Activated T-cell treated with anti-CD3 and anti-CD28 coated beads for 1 hour (primary cell): ENCODE data around the gene DAG1.

Experiments
- DNase-seq: peaks from one replicate; pipeline ENCODE4 v3.0.0-alpha.2; 2020; ENCODE audit warnings: low read depth

DAG1 gene

GRCh38 chr3:49554633-49555265, 84.7 kb downstream of the DAG1 start:
- peak; percentile 49 for DNase-seq

- DNase-seq: no peak
Observed at GRCh38 chr3:49556500-49557275, 86.6 kb downstream of the DAG1 start.

GRCh38 chr3:49563040-49563578, 93.0 kb downstream of the DAG1 start:
- DNase-seq: no peak

GRCh38 chr3:49563766-49564165, 93.7 kb downstream of the DAG1 start:
- no peak for DNase-seq

- no peak for DNase-seq
Observed at GRCh38 chr3:49566312-49566711, 96.2 kb downstream of the DAG1 start.

GRCh38 chr3:49567406-49567805, 97.3 kb downstream of the DAG1 start:
- DNase-seq: no peak

- DNase-seq: no peak
Observed at GRCh38 chr3:49568965-49569364, 98.9 kb downstream of the DAG1 start.

- no peak for DNase-seq
Observed at GRCh38 chr3:49570028-49570654, 100.1 kb downstream of the DAG1 start.

GRCh38 chr3:49582177-49582576, 112.1 kb downstream of the DAG1 start:
- no peak for DNase-seq
